GM18507 (cell line): ENCODE measurements around the gene CLIP1.
A peak's percentile ranks its signal among the peaks of the same experiment; 100 is the strongest.

Experiments
- DNase-seq: peaks from one replicate; pipeline ENCODE4 v3.0.0; 2011; ENCODE audit warnings: low read depth; ENCODE audit not compliant: insufficient read length; ENCODE audit errors: extremely low spot score
- FAIRE-seq: peaks from 2 replicates; lab custom pipeline; 2011; peaks lifted over from hg19 to GRCh38; lab: Jason Lieb, UNC

The CLIP1 gene

GRCh38 chr12:122226366-122227125 lies 195.9 kb downstream of the CLIP1 start:
- DNase-seq, result no peak
- FAIRE-seq, result no peak

- FAIRE-seq (peak; percentile 100), DNase-seq (peak; percentile 93)
Measured at GRCh38 chr12:122225683-122226365, 196.6 kb downstream of the CLIP1 start, which contains the start of gene DIABLO. DIABLO (minus strand) TSS chr12:122226052; CDS start chr12:122226014, 38 bp downstream.
